HG03354 (cell line): ENCODE results near the gene PTOV1.
A peak's percentile ranks its signal among the peaks of the same experiment; 100 is the strongest.

Source experiments
- ATAC-seq: cut with Tn5 transposase; IDR thresholded peaks from one replicate; pipeline ENCODE4 v1.9.1; 2021; ENCODE audit warnings: mild to moderate bottlenecking; ENCODE audit not compliant: unreplicated experiment, poor library complexity, severe bottlenecking

Gene PTOV1

DNA sequence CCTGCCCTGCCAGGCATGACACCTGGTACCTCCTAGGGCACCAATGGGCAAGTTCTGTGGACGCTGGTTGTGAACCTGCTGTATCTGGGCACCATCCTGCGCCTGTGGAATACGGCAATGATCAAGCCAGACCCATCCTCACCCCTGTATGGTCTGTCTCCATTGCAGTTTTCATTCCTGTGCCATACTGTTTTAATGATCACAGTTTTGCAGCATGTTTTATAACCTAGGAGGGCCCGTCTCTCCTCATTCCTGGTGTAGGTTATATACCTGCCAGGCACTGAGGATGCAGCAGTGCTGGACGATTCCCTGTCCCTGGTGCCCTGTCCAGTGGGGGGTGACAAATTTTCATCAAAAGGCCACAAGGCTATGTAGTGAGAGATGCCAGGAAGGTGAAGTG lies 32.1 kb downstream of the PTOV1 start:
- ATAC-seq = no peak

DNA sequence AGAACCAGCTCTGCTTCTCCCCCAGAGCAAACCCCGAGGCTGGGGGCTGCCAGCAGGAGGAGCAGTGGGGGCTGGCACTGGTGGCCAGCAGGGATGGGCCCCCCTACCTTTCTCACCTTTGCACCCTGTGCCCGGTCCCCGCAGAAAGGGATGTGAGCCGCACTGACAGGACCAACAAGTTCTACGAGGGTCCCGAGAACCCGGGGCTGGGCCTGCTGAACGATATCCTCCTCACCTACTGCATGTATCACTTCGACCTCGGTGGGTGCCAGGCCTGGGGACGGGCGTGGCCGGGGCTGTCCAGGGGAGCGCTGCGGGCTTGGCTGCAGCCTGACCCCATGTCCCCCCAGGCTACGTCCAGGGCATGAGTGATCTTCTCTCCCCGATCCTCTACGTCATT lies 33.1 kb downstream of the PTOV1 start:
- no peak for ATAC-seq

DNA sequence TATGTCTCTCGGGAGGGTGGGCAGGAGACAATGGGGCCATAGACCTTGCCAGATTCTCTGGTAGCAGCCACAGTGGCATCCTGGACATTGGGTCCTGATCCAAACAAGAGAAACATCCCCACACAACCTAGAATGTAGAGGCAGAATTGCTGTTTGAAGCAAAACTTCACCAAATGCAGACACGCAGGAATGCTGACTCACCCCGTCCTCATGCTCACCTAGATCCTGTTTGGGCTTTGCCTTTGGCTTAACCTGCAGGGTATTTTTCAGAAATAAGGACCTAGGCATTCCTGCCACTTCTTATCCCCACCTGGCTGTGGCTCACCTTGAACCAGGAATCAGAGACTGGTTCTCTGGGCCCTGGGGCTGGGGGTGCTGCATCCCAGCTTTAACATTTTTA lies 33.8 kb downstream of the PTOV1 start:
- ATAC-seq = no peak

DNA sequence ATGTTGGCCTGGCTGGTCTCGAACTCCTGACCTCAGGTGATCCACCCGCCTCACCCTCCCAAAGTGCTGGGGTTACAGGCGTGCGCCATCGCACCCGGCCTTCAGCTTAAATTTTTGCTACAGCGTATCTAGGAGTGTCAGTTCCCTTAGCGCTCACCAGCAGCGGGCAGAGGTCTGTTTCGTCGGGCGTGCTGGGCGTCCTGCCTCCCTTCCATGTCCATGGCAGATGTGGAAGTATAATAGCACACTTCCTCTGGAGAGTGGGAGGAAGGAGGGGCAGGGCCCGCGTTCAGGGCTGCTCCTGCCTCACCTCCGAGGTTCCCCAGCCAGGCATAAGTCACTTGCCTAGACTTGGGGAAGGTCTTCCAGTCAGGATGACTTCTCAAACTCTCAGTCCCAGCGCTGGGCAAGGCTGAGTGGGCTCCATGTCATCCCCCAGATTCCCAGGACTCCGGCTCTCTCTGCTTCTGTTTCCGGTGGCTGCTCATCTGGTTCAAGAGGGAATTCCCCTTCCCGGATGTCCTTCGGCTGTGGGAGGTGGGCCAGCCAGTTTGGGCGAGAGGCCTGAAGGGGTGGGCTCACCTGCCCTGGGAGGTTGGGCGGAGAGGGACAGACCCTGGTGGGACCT lies 36.2 kb downstream of the PTOV1 start:
- no peak for ATAC-seq

GRCh38 chr19:49887665-49888509 lies 36.9 kb downstream of the PTOV1 start:
- no peak for ATAC-seq

DNA sequence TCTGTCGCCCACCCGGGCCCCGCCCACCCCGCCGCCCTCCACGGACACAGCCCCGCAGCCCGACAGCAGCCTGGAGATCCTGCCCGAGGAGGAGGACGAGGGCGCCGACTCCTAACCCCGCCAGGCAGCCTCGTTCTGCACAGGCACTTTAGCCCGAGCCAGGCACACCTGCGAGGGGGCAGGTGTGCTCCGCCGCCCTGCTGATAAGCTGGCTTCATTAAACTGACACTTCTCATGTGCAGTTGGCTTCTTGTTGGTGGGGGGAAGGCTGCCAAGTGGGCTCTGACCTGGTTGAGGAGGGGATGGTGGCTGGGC lies 37.5 kb downstream of the PTOV1 start:
- ATAC-seq = no peak

DNA sequence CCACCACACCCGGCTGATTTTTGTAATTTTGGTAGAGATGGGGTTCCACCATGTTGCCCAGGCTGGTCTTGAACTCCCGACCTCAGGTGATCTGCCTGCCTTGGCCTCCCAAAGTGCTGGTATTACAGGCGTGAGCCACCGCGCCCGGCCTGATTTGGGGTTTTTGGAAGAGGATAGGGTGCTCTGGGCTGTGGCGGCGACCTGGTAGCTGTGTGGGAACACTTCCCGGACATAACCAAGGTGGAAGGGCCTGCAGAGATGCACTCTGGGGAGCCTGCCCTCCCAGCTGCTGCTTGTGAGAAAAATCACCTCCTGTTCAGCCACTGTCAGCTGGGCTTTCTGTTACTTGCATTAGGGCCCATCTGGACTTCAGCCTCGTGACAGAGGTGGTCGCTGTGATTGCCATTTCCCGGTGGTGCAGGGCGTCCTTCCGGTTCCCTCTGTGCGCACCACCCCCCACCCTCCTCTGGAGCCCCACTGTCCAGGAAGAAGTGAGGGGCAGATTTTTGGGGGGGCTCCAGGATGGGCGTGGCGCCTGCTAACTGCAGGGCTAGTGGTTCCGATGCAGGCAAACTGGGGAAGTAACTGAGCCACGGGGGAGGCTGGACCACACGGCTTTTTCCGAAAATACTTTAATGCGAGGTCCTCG lies 38.2 kb downstream of the PTOV1 start:
- no peak for ATAC-seq

- ATAC-seq = no peak
Observed at GRCh38 chr19:49889687-49890348, 38.9 kb downstream of the PTOV1 start.

GRCh38 chr19:49890349-49891311 lies 39.7 kb downstream of the PTOV1 start:
- no peak for ATAC-seq

DNA sequence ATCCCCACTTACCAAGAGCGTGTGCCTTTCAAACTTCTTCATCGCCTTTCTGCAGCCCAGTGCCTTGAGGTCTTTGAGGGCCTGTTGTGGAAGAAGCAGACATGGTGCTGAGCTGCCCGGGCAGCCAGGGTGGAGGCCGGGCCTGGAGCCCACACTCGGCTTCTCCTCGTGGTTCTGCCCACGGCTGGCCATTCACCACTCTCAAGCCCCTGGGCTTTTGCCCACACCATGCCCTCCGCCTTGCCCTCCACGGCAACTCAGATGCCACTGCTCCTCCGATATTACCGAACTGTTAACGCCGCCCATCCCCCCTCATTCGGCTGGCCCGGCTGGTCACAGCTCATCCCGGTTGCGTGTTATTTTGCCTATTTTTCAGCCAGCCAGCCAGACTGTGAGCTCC lies 40.4 kb downstream of the PTOV1 start:
- no peak for ATAC-seq

- no peak for ATAC-seq
Observed at GRCh38 chr19:49892716-49893115, 41.8 kb downstream of the PTOV1 start.

DNA sequence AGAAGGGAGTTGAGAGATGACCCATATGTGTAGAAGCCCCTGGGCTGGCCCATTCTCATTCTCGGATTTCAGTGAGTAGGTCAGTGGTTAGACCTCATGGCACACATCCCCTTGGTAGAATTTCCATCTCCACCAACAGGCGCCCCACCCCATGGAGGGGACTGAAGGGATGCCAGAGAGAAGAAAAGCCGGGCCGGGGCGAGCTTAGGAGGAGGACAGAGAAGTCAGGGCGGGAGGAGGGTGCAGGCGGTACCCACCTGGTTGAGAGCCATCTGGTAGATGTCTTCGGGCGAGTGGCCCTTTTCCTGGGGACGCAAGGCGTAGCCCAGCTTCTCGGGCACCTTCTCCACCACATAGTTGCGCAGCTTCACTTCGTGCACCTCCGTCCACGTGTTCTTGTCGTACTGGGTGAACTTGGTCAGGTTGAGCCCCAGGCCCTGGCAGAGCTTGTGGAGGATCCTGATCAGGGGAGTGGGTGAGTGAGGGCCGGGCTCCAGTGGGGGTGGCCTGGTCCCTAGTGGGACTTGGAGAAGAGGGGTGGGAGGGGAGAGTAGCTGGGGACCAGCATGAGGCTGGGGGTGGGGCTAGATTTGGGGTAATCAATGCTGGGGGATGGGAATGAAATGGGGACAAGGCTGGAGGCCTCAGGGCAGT lies 43.2 kb downstream of the PTOV1 start:
- ATAC-seq = no peak

DNA sequence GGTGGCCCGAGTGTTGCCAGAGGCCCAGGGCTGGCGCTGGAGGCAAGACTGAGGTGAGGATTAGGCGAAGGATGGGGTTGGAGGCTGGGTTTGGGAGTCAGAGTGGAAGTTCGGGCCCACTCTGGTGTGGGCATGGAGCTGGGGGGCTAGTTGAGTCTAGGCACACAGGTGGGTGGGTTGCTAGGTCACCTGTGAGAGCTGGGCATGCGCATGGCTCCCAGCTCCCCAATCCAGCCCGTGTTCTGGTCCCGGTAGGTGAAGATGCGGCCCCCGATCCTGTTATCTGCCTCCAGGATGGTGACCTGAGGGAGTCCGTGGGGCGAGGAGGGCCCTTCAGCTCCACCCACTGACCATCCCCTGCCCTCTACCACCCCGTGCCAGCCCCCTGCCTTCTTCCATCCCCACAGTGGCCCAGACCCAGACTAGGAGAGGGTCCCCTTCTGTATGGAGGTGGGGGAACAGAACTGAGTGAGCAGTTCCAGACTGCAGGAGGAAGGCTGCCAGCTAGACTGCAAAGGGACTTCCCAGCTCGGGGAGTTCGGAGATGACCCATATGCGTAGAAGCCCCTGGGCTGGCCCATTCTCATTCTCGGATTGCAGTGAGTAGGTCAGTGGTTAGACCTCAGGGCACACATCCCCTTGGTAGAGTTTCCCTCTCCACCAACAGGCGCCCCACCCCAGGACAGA lies 44.1 kb downstream of the PTOV1 start:
- ATAC-seq = no peak

DNA sequence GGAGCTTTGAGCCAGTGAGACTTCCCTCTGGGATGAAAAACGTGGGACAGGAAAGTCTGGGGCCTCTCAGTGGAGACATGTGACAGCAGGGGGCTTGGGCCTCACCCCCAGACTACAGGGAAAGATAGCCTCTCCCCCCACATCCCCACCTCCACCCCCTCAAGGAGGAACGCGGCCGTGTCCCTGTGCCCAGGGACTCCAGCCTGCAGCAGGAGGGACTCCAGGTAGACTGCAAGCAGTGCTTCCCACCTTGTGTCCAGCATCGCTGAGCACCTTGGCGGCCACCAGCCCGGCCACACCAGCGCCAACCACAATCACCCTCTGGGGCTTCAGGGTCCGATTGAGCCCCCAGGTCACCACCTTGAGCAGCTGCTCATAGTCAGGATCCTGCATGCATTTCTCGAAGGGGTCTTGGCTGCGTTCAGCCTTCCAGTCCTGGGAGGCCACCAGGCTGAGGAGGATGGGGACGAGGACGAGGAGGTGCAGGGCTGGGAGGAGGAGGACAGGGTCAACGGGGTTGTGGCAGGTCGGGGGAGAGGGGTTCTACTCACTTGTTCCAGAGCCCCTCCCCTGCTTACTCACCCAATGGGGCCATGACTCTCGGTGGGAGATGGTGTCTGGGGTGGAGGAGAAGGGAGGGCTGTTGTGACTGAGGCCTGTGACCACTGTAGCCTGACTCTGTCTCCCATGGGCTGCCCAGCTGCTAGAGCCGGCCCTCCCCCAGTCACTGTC lies 44.8 kb downstream of the PTOV1 start:
- ATAC-seq = no peak

DNA sequence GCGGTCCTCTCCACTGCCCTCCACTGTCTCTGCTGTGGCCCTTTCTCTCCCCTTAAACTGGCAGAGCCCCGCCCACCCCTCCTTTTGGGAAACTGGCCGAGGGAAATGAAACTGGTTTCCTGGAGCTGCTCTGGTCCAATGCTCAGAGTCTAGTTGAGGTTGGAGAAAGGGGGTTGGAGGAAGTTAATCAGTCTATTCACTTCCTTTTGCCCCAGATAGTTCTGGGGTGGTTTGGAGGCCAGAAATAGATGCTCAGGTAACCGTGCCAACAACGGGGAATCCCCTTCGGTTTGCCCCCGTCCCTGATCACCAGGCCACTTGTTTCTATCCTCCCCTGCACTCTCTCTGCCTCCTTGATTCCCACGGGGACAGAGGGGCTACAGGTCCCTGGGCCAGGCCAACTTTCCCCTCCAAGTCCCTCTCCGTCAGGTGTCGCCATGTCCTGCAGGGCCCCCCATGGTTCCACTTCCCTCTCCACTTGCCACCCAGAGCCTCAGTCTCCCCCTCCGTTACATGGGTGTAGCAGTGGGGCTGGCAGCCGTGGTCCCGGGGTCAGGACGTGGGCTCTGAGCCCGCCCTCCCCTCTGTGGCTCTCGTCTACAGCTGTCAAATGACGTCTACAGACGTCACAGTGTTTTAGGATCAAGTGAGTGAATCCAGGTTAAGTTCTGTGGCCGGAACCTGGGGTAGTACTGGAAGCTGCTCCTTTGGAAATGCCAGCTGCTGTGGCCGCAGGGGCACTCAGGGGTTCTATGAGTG lies 46.1 kb downstream of the PTOV1 start, which contains the start of gene IL4I1:
Gene IL4I1 (minus strand): TSS at position 25 of the 759 bp plus-strand sequence. CDS start 727 bp downstream, outside the sequence.
- peak; percentile 67 for ATAC-seq

GRCh38 chr19:49904136-49904535 lies 53.2 kb downstream of the PTOV1 start:
- no peak for ATAC-seq
